Natural killer cell (primary cell): Measurements from ENCODE around the gene CD300H. TPM values are rescaled to one million over a fixed set of nuclear protein-coding genes. Genes with fewer than 3 reads are reported as not detected.

Source experiments
- ATAC-seq, 3 donors: fragments of 150-1000 bp in 2 of 3; fragments of 200-7000 bp in 1 of 3; cut with Tn5 transposase; 1 replicate in 1 of 3; 2 replicates in 2 of 3; pipeline ENCODE4 v1.10.0; 2021; ENCODE audit warnings: mild to moderate bottlenecking in 2 of 3, moderate library complexity in 2 of 3
- DNase-seq, 2 donors: peaks; one replicate each; pipeline versions ENCODE4 v3.0.0 to v3.0.0-alpha.2; 2013 to 2021; ENCODE audit warnings: mixed read lengths in 1 of 2
- H3K27ac ChIP-seq: one replicate; pipeline ENCODE4 v1.5.1; 2013; ENCODE audit warnings: mild to moderate bottlenecking, low read length
- H3K27me3 ChIP-seq: one replicate; pipeline ENCODE4 v1.6.1; 2013; ENCODE audit warnings: low read length; ENCODE audit not compliant: control insufficient read depth, insufficient read depth
- H3K36me3 ChIP-seq: one replicate; pipeline ENCODE4 v1.6.1; 2013; ENCODE audit warnings: low read length; ENCODE audit not compliant: control insufficient read depth, insufficient read depth
- H3K4me1 ChIP-seq: one replicate; pipeline ENCODE4 v1.6.1; 2013; ENCODE audit warnings: low read length; ENCODE audit not compliant: control insufficient read depth, insufficient read depth
- H3K4me3 ChIP-seq: one replicate; pipeline ENCODE4 v1.5.1; 2013; ENCODE audit warnings: low read length
- H3K9me3 ChIP-seq: one replicate; pipeline ENCODE4 v1.6.1; 2013; ENCODE audit warnings: low read length; ENCODE audit not compliant: control insufficient read depth, insufficient read depth
- H3K27ac Mint-ChIP-seq, 2 donors: one replicate each; pipeline ENCODE4 v1.8.0; 2022; ENCODE audit warnings: mild to moderate bottlenecking in 2 of 2, mixed read lengths in 2 of 2, moderate library complexity in 1 of 2
- H3K27me3 Mint-ChIP-seq, 2 donors: one replicate each; pipeline ENCODE4 v1.8.0; 2022; ENCODE audit warnings: low read depth in 2 of 2, mixed read lengths in 2 of 2
- H3K36me3 Mint-ChIP-seq: one replicate; pipeline ENCODE4 v1.8.0; 2022; ENCODE audit warnings: mixed read lengths
- H3K4me1 Mint-ChIP-seq, 2 donors: one replicate each; pipeline ENCODE4 v1.8.0; 2022; ENCODE audit warnings: mixed read lengths in 2 of 2
- H3K4me3 Mint-ChIP-seq: one replicate; pipeline ENCODE4 v1.8.0; 2022; ENCODE audit warnings: mild to moderate bottlenecking, moderate library complexity, mixed read lengths
- H3K9me3 Mint-ChIP-seq, 2 donors: one replicate each; pipeline ENCODE4 v1.8.0; 2022; ENCODE audit warnings: mixed read lengths in 2 of 2
- CTCF ChIP-seq: fragments of 200-600 bp; IDR thresholded peaks from one replicate; pipeline ENCODE4 v1.8.0; 2022; ENCODE audit warnings: antibody characterized with exemption
- WGBS: methylation state at CpG from one replicate; pipeline ENCODE4 v1.1.7; 2013; ENCODE audit warnings: missing lambda C conversion rate; ENCODE audit not compliant: insufficient coverage; 5-methylcytosine and 5-hydroxymethylcytosine counted together
- intact Hi-C: fragments of 100-400 bp; cut with micrococcal nuclease; formaldehyde crosslinking; loops from one replicate; pipeline ENCODE4 v1.14.2; 2022
- total RNA-seq, 4 donors: library from RNA; stranded (reverse); fragments of 120-200 nt in 1 of 4; gene quantifications; one replicate each; pipeline versions ENCODE4 v1.2.3 to v1.2.4, GENCODE V29; 2013 to 2022

CD300H gene
- total RNA-seq, 3 donors from 2014 or later (not counting 1 experiment from before 2014, with no cell fraction given): 0.90 to 9.3 TPM; not detected in 1

- Histone ChIP-seq H3K27ac (peak overlapping the region; percentile 41), H3K4me1 (peaks cover 10% of the 10 kb centered on the region), H3K36me3 (no peaks in the 10 kb centered on the region), H3K9me3 (no peaks in the 10 kb centered on the region), H3K4me3 (no peak overlapping the region), H3K27me3 (no peaks in the 10 kb centered on the region)
- Mint-ChIP-seq H3K4me3 (no peak overlapping the region), H3K9me3 (peaks cover 0 to 10% of the 10 kb centered on the region in 2 donors), H3K36me3 (peaks cover 8% of the 10 kb centered on the region), H3K27me3 (peaks cover 8 to 10% of the 10 kb centered on the region in 2 donors), H3K27ac (peak overlapping the region; percentile 35 to 97), H3K4me1 (peaks cover 13 to 16% of the 10 kb centered on the region in 2 donors)
- DNase-seq (peak in 1 of 2 donors; percentile 17), ATAC-seq (peak in 2 of 3 donors; percentile 50 to 61)
- WGBS: 44% methylated on average over 7 of the region's 7 CpGs
- TF ChIP-seq CTCF: no peak
- intact Hi-C loops: no loop called here
Observed at GRCh38 chr17:74512624-74513091, 54.7 kb downstream of the CD300H start.

GRCh38 chr17:74512036-74512435 lies 55.3 kb downstream of the CD300H start:
- H3K27ac ChIP-seq: no peak overlapping the region
- no peak for DNase-seq
- WGBS: 93% methylated on average over 2 of the region's 2 CpGs
- H3K27me3 ChIP-seq: no peaks in the 10 kb centered on the region
- Mint-ChIP-seq H3K9me3 (peaks cover 0 to 10% of the 10 kb centered on the region in 2 donors), H3K27me3 (peaks cover 8 to 10% of the 10 kb centered on the region in 2 donors), H3K36me3 (peaks cover 8% of the 10 kb centered on the region), H3K4me1 (peaks cover 13 to 16% of the 10 kb centered on the region in 2 donors), H3K27ac (peak overlapping the region in 1 of 2 donors; percentile 97), H3K4me3 (no peak overlapping the region)
- H3K4me3 ChIP-seq: no peak overlapping the region
- intact Hi-C loops: no loop called here
- TF ChIP-seq CTCF: no peak
- H3K36me3 ChIP-seq: no peaks in the 10 kb centered on the region
- no peak for ATAC-seq
- no peaks in the 10 kb centered on the region for H3K9me3 ChIP-seq
- peaks cover 10% of the 10 kb centered on the region for H3K4me1 ChIP-seq

Other genes with a start within 250 kb of the CD300H start
- 1 to 10 TPM; 1.7 to 7.1 (median 6.1) TPM for gene KIF19, start 241.3 kb downstream of the CD300H start, total RNA-seq
- gene BTBD17, start 205.6 kb downstream of the CD300H start, total RNA-seq: under 1 TPM in 1 of 3 donors, not detected in 2; 0.48 TPM
- not detected for gene GPR142, start 200.0 kb downstream of the CD300H start, total RNA-seq
- under 1 TPM; 0.26 to 0.60 (median 0.29) TPM for gene GPRC5C, start 135.4 kb downstream of the CD300H start, total RNA-seq
- gene CD300A, start 100.9 kb downstream of the CD300H start, total RNA-seq: 100 to 1,000 TPM; 287 to 370 (median 295) TPM
- 1 to 10 TPM; 2.0 to 4.9 (median 3.5) TPM for gene CD300LB, start 36.0 kb downstream of the CD300H start, total RNA-seq
- gene CD300C, start 21.4 kb downstream of the CD300H start, total RNA-seq: 1 to 10 TPM; 4.3 to 7.6 (median 6.9) TPM
- not detected for gene CD300LD, start 24.8 kb upstream of the CD300H start, total RNA-seq
- gene CD300E, start 56.2 kb upstream of the CD300H start, total RNA-seq: 1 to 10 TPM; 6.9 to 10.0 (median 8.9) TPM
- 10 to 100 TPM in 1 of 3 donors, 1 to 10 TPM in 2; 1.9 to 10.6 (median 8.7) TPM for gene CD300LF, start 145.4 kb upstream of the CD300H start, total RNA-seq
- 100 to 1,000 TPM; 150 to 184 (median 169) TPM for gene RAB37, start 169.7 kb upstream of the CD300H start, total RNA-seq
- 100 to 1,000 TPM; 323 to 372 (median 362) TPM for gene NHERF1, start 181.1 kb upstream of the CD300H start, total RNA-seq
- 10 to 100 TPM; 20.0 to 27.2 (median 24.8) TPM for gene NAT9, start 208.8 kb upstream of the CD300H start, total RNA-seq